Central memory CD4-positive, alpha-beta T cell (primary cell): ENCODE results near the gene SPCS2.

Experiments used
- DNase-seq: peaks from one replicate; pipeline ENCODE4 v3.0.0; 2022
- total RNA-seq, 3 experiments: gene quantifications; one replicate each; lab custom pipeline; 2026; lab: John Stamatoyannopoulos, UW

The SPCS2 gene
- total RNA-seq: 11.4 to 26.3 (median 16.9) reads per million in 3 experiments

DNA sequence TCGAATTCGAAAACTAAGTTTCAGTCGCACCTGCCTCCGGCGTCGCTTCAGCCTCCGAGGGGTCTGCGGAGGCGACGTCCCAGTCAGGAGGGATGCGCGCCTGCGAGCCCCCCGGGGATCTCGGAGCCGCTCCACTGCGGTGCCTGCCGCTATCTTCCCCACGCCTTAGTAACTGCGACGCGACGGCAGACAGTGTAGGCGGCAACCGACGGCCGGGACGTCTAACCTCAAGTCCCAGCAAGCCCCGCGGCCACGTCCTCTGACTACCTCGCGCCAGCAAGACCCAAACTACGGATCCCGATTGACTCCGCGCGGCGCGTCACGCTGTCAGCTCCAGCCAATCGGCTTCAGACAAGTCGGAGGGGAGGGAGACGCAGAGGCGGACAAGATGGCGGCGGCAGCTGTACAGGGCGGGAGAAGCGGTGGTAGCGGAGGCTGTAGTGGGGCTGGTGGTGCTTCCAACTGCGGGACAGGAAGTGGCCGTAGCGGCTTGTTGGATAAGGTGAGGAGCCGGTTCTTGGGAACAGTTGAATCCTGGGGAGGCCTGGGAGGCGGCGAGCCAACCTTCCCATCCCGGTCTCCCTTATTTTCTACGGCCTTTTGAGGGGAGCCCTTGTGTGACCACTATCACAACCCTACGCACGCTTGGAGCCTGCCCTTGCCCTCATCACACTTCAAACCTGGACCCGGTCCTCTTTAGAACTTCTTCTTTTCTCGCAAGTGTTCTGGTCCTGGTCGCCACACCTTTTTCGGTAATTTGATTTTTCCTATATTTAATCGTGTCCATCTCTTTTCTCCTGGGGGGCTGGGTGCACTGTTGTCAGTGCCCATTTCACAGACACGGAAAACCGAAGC lies at the start of gene SPCS2, which contains the start of gene XRRA1:
TSS of gene SPCS2 (plus strand) at position 369 of the 855 bp plus-strand sequence. CDS start at position 389, 20 bp downstream.
TSS of gene XRRA1 (minus strand) at position 194 of the 855 bp plus-strand sequence. CDS start 8,213 bp downstream, outside the sequence.
- DNase-seq: peak; percentile 98

- no peak for DNase-seq
Observed at GRCh38 chr11:74902342-74902741, 46.7 kb upstream of the SPCS2 start.

DNA sequence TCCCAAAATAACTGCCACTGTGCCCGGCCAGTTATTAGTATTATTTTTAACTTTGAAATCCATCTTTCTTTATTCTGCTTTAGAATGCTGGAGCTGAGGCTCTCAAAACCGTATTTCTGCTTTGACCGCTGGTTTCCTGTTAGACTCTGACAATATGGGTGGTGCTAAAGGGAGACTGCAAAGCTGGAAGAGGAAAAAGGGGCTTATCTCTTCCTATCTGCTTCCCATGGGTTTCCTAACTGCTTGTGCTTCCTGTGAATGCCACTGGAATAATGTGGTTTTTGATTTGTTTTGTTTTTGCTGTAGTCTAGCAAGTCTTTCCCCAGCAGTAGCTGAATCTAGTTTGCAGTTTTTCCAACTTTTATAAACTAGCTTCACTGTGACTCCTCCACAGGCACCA lies 43.7 kb upstream of the SPCS2 start:
- no peak for DNase-seq

GRCh38 chr11:74909385-74909784 lies 39.7 kb upstream of the SPCS2 start:
- DNase-seq: no peak

DNA sequence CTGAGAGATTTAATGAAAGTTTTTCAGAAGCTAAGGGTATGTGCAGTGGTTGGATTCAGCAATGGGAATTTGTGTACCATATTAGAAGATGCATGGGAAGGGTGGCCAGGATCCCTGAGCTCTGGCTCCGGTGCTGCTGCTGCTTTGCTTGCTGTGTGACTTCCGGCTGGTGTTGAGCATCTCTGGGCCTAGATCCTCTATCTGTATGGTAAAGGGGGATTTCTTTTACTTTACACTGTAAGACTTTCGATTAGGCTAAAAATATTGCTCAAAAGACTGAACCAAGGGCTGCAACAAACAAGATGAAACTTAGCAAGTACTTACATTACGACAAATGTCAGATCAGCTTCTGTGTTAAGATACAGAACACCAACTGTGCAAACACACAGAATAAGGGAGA lies 39.3 kb upstream of the SPCS2 start:
- no peak for DNase-seq

GRCh38 chr11:74923125-74923524 lies 25.9 kb upstream of the SPCS2 start:
- DNase-seq: no peak

DNA sequence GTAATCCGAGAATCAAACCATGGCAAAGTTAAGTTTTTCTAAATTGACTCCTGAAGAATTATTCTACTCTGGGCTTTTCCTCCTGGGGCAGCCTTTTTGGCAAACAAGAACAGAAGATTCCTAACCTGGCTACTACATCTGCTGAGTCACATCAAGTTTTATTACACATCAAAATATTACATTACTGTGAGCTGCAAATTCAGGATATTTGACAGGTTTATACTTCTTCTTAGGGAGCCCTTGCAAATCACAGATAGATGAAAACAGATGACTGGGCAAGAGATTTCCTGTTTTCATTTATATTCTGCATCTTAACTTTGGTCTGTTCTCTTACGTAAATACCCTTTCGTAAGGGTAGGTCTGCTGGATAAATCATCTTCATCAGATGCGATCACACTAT lies 23.8 kb upstream of the SPCS2 start:
- DNase-seq: no peak

DNA sequence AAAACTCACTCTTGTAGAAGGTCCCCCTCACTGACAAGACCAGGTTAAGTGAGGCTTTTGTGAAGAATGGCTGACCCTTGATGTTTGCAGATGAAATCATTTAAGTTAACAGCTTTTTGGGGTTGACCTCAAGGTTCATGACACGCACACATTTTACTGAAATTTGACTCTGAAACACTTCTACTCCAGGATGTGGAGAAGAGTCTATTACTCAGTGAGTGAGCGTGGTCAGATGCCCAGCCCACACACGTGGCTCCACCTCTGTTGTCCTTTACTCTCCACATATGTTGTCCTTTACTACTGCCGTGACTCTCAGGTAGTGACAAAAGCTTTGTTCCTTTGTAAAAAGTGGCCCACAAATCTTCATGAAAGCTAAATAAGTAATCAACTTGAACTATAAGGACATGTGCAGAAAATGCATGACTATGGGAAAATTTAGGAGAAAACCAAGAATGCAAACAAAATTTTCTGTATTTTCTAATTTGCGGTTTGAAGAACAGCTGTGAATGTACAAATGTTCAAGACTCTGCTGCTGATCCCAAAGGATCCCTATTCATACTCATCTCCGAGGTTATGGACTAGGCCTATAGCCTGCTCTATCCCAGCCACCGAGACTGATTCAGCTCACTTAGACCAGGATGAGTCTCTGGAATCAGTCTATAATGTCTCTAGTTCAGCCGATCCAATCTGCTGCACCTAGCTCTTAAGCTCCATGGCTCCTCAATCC lies 22.6 kb upstream of the SPCS2 start:
- no peak for DNase-seq

- DNase-seq: no peak
Observed at GRCh38 chr11:74927496-74927895, 21.6 kb upstream of the SPCS2 start.

- DNase-seq: peak; percentile 60
Observed at GRCh38 chr11:74929431-74930363, 19.4 kb upstream of the SPCS2 start.

- no peak for DNase-seq
Observed at GRCh38 chr11:74932169-74932568, 16.9 kb upstream of the SPCS2 start.

DNA sequence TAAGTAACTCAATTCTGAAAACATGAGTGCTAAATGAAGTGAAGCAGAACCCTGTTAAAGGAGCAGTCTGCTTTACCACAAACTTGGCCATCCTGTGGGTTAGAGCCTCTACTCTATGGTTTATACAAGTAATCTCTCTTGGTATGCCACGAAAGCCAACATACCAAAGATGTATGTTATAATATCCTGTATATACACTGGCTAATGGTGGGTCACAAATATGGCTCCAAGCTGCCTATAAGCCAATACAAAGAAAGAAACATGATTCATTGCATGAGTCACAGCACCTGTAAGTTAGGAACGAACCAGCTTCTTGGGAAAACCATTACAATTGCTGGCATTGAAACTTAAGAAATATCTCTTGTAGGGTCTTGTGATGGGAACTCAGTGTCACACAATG lies 16.3 kb upstream of the SPCS2 start:
- no peak for DNase-seq

DNA sequence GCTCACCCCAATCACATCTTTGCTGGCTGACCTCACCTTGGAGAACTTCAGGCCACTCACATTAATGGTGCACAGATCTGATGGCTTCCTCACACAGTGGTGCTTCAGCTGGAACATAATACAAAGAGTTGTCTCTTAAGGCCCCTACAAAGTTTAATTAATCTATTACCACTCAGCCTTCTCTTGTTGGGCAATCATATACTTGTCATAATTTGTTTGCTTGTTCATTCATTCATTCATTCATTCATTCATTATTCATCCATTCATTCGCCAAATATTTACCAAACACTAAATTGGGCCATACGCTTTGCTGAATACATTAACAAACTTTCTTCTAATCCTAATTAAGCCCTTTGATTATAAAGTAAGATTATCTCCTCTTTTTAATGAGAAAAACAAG lies 15.3 kb upstream of the SPCS2 start:
- no peak for DNase-seq

DNA sequence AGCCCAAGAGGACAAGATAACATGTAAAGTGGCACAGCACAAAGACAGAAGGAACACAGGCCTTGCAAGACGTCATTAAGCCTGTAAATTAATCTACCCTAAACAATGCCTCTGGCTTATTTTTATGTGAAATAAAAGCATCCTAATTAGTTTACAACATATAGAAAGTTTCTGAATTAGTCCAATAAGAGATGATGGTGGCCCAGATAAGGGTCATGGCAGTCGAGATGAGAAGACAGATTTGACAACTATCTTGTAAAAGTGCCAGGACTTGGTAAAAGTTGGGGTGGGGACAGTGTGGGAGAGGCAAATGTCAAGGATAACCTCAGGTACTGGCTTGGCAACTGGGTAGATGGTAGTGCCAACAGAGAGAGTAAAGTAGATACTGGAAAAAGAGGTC lies 13.8 kb upstream of the SPCS2 start:
- no peak for DNase-seq

GRCh38 chr11:74936087-74936486 lies 13.0 kb upstream of the SPCS2 start:
- no peak for DNase-seq

DNA sequence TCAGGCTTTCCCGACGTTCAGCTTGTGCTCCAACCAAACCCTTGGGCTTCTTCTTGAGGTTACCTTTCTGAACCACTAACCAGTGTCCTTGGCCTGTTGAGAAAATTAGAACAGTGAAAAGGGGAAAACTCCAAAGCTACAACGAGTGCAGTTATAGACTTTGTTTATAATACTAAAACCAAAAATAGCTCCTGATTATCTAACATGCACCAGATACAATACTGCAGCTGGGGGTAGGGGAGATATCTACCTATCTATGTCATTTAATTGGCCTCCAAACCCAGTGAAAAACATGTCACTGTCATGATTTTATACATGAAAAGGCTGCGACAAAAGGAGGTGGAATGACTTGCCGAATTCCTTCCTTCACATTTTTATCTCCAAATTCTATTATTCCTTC lies 12.1 kb upstream of the SPCS2 start:
- no peak for DNase-seq

GRCh38 chr11:74937696-74938475 lies 11.2 kb upstream of the SPCS2 start:
- no peak for DNase-seq

DNA sequence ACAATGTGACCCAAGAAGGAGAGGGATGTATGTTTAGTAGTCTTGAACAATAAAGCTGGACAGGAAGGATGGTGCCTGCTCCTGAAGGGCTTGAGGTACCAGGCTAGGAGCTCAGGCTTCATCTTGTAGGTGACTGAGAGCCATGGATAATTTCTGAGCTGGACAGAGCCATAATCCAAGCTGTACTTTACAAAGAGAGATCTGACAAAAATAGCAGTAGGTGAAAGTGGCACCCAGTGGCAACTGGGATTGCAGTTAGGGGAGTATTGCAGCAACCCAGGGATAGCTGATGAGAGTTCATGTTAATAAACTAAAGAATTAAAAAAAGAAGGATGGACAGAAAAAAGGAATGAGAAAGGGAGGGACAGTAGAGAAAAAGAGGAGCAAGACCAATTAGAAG lies 7.6 kb upstream of the SPCS2 start:
- no peak for DNase-seq

- no peak for DNase-seq
Observed at GRCh38 chr11:74942073-74942759, 6.8 kb upstream of the SPCS2 start.

DNA sequence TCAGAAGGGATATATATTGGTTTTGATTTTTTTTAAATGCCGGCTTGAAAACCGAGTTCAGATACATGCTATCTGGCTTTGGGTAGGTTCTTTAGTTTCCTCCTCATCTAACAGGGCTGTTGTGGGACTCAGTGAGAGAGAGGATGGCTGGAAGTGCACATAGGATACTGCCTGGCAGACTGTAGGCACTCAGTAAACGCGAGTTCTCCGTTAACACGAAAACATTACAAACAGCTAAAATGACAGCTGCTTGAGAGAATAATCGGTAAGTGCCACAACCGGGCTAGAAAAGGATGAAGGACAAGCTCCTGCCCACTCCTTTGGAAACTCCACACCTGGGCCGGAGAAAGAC lies 544 bp upstream of the SPCS2 start:
- DNase-seq: no peak

DNA sequence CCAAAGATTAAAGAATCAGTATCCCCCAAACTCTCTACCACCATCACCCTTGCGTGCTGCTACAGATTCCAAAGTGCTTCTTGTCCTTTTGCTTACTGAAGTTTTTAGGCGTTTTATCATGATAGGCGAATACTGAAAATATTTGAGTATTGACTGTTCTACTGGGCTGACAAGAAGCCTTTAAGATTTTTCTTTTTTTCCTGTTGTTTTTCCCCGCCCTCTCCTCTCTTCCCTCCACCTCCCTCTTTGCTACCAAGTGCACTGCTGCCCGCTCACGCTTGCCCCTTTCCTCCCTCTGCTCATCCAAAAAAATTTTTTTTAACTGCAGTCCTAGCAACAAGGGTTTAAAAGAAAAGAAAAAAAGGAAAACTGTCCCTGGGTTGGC lies 679 bp downstream of the SPCS2 start:
- no peak for DNase-seq
